Measurements from ENCODE around the gene NOXRED1.
"Not testable (repeated sequence)": the region's sequence is repeated elsewhere in the genome, so short reads cannot be mapped to it uniquely, and the experiment has no call there.

The NOXRED1 gene

GRCh38 chr14:77416836-77417235 is 6.5 kb downstream of the NOXRED1 start:
- TF ChIP-seq TOX (CRISPR knock-in tag; IDR thresholded peaks at IDR 0.05; ENCODE audit: borderline replicate concordance) = no peak
- TF ChIP-seq RARB (CRISPR knock-in tag; IDR thresholded peaks at IDR 0.05) = no peak
- TF ChIP-seq GLIS3 (CRISPR knock-in tag; IDR thresholded peaks at IDR 0.05) = no peak

GRCh38 chr14:77416098-77416497 is 7.2 kb downstream of the NOXRED1 start:
- ATAC-seq = not testable (repeated sequence)

More at GRCh38 chr14:77416836-77417235, 6.5 kb downstream of the NOXRED1 start:
- ATAC-seq = no peak

- not testable (repeated sequence) for ATAC-seq
Observed at GRCh38 chr14:77415403-77416030, 7.8 kb downstream of the NOXRED1 start.

- no peak for TF ChIP-seq OSR1 (CRISPR knock-in tag; IDR thresholded peaks at IDR 0.05)
- ATAC-seq = no peak
Observed at GRCh38 chr14:77409131-77409533, 14.2 kb downstream of the NOXRED1 start.

- TF ChIP-seq TCF4 (CRISPR knock-in tag; IDR thresholded peaks at IDR 0.05; ENCODE audit: borderline replicate concordance) (no peak), POU6F1 (CRISPR knock-in tag; IDR thresholded peaks at IDR 0.05; ENCODE audit: borderline replicate concordance, low read depth) (no peak), BACH2 (CRISPR knock-in tag; IDR thresholded peaks at IDR 0.05; ENCODE audit: borderline replicate concordance) (no peak), PATZ1 (CRISPR knock-in tag; IDR thresholded peaks at IDR 0.05; ENCODE audit: borderline replicate concordance) (no peak), CREB5 (CRISPR knock-in tag; IDR thresholded peaks at IDR 0.05; ENCODE audit: low read depth) (no peak), CSDC2 (CRISPR knock-in tag; IDR thresholded peaks at IDR 0.05) (no peak), PPARA (CRISPR knock-in tag; IDR thresholded peaks at IDR 0.05; ENCODE audit: borderline replicate concordance) (no peak), TOX (CRISPR knock-in tag; IDR thresholded peaks at IDR 0.05; ENCODE audit: borderline replicate concordance) (no peak), ESRRG (CRISPR knock-in tag; IDR thresholded peaks at IDR 0.05) (no peak), ZFP30 (CRISPR knock-in tag; IDR thresholded peaks at IDR 0.05) (no peak), ZNF8 (CRISPR knock-in tag; IDR thresholded peaks at IDR 0.05) (no peak), GLIS3 (CRISPR knock-in tag; IDR thresholded peaks at IDR 0.05) (no peak), ZNF70 (CRISPR knock-in tag; IDR thresholded peaks at IDR 0.05) (no peak), OSR1 (CRISPR knock-in tag; IDR thresholded peaks at IDR 0.05) (no peak), ZFP3 (CRISPR knock-in tag; IDR thresholded peaks at IDR 0.05) (no peak), ZC3H10 (CRISPR knock-in tag; IDR thresholded peaks at IDR 0.05) (no peak), ARNTL (CRISPR knock-in tag; IDR thresholded peaks at IDR 0.05; ENCODE audit: borderline replicate concordance, low read depth) (no peak)
- no peak for ATAC-seq
Observed at GRCh38 chr14:77407158-77407557, 16.2 kb downstream of the NOXRED1 start.

GRCh38 chr14:77406718-77407117 is 16.6 kb downstream of the NOXRED1 start:
- ATAC-seq = no peak
- no peak for TF ChIP-seq ARNTL (CRISPR knock-in tag; IDR thresholded peaks at IDR 0.05; ENCODE audit: borderline replicate concordance, low read depth)
- no peak for TF ChIP-seq ISL1 (CRISPR knock-in tag; IDR thresholded peaks at IDR 0.05)
- TF ChIP-seq RARB (CRISPR knock-in tag; IDR thresholded peaks at IDR 0.05) = no peak
- TF ChIP-seq ESRRG (CRISPR knock-in tag; IDR thresholded peaks at IDR 0.05) = no peak
- TF ChIP-seq CSDC2 (CRISPR knock-in tag; IDR thresholded peaks at IDR 0.05) = no peak
- no peak for TF ChIP-seq ZFP30 (CRISPR knock-in tag; IDR thresholded peaks at IDR 0.05)
- no peak for TF ChIP-seq TSHZ2 (CRISPR knock-in tag; IDR thresholded peaks at IDR 0.05)
- no peak for TF ChIP-seq SNAI2 (CRISPR knock-in tag; IDR thresholded peaks at IDR 0.05)
- no peak for TF ChIP-seq ZC3H10 (CRISPR knock-in tag; IDR thresholded peaks at IDR 0.05)
- TF ChIP-seq OSR1 (CRISPR knock-in tag; IDR thresholded peaks at IDR 0.05) = no peak
- TF ChIP-seq PATZ1 (CRISPR knock-in tag; IDR thresholded peaks at IDR 0.05; ENCODE audit: borderline replicate concordance) = no peak
- TF ChIP-seq ZNF70 (CRISPR knock-in tag; IDR thresholded peaks at IDR 0.05) = no peak
- no peak for TF ChIP-seq PPARA (CRISPR knock-in tag; IDR thresholded peaks at IDR 0.05; ENCODE audit: borderline replicate concordance)
- TF ChIP-seq BACH2 (CRISPR knock-in tag; IDR thresholded peaks at IDR 0.05; ENCODE audit: borderline replicate concordance) = no peak
- TF ChIP-seq POU6F1 (CRISPR knock-in tag; IDR thresholded peaks at IDR 0.05; ENCODE audit: borderline replicate concordance, low read depth) = no peak

Measured in SK-N-SH treated with all-trans-retinoic acid at 6 μM for 48 hours (cell line).